ENCODE data around the gene PSKH1.

- TF ChIP-seq CTCF (conservative IDR thresholded peaks at IDR 0.05; ENCODE audit: low read length) (no peak), EZH2phosphoT487 (IDR thresholded peaks at IDR 0.05; ENCODE audit: borderline replicate concordance) (no peak)
Observed at GRCh38 chr16:67941469-67942199, 48.6 kb downstream of the PSKH1 start.

Data from Loucy (cell line).